Measurements from ENCODE around the gene EGFL7.
A peak's percentile ranks its signal among the peaks of the same experiment; 100 is the strongest.

The EGFL7 gene

DNA sequence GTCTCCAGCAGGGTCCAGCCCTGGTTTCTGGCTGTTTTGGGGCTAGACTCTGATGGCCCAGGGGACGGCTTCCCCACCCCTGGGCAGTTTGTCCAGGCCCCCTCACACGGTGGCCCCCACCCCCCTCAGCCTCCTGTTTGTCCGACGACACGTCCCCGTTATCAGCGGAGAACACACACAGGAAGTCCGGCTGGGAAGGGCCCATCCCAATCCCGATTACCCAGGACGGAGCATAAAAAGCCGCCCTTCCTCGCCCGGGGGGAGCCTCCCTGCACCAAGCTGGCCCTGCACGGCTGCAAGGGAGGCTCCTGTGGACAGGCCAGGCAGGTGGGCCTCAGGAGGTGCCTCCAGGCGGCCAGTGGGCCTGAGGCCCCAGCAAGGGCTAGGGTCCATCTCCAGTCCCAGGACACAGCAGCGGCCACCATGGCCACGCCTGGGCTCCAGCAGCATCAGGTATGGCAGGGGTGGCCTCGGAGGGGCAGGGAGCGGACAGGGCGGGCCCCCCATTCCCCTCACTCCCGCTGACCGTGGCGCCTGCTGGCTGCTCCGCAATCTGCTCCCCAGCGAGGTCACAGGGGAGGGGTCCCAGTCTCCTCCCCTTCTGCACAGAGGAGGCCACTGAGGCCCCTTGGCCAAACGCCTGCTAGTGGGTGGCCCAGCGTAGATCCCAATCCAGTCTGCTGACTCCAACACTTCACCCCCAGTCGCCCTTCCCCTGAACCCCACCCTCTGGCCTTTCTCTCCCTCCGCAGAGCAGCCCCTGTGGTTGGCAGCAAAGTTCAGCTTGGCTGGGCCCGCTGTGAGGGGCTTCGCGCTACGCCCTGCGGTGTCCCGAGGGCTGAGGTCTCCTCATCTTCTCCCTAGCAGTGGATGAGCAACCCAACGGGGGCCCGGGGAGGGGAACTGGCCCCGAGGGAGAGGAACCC is at the start of gene EGFL7:
Gene EGFL7 (plus strand): TSS at position 261 of the 926 bp plus-strand sequence. CDS start 5,367 bp downstream, outside the sequence.
- DNase-seq = no peak

- no peak for DNase-seq
Measured at GRCh38 chr9:136613824-136614371, 48.8 kb upstream of the EGFL7 start.

DNA sequence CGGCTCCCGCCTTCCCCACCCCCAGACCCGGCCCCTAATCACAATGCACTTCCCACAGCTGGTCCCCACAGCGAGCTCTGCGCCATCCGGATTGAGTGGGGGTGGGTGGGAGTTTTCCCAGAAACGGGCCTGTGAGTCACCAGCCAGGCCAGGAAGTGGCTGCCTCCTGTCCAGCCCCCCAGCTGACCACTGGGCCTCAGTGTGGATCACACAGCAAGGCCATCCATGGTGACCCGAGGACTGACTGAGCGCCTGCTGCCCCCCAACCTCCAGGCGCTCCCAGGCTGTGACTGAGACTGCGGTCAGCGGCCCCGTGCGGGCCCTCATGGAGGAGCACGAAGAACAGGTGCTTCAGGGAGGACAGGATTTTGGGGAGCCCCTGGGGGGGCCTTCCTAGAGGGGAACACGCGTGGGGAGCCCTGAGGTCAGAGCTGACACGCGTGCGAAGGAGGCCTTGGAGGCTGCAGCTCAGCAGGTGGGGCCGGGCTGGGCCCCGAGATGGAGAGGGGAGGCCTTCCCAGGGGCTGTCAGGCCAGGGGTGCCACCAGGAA is 48.3 kb upstream of the EGFL7 start:
- no peak for DNase-seq

DNA sequence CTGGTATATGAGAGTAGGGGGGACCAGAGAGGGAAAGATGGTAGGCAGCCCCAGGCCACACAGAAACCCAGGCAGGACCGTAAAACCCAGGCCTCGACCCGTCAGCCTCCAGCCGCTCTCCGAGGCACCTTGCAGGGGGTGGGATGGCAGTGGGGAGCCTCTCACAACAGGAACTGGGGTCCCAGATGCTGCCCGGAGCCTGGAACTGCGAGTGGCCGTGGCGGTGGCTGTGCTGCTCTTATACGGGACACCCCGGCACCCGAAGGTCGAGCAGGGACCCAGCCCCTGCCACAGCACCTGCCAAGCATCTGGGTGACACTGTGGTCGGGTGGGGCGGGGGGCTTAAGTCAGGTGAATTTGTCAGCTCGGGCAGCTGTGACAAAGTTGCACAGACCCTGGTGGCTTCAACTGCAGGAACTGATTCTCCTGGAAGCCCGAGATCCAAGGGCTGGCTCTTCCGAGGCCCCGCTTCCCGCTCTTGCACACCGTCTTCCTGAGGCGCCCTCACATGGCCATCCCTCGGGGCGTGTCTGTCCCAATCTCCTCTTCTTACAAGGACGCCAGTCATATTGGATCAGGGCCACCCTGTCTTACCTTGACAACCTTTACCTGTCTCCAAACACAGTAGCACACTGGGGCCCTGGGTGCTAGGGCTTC is 47.6 kb upstream of the EGFL7 start:
- no peak for DNase-seq

DNA sequence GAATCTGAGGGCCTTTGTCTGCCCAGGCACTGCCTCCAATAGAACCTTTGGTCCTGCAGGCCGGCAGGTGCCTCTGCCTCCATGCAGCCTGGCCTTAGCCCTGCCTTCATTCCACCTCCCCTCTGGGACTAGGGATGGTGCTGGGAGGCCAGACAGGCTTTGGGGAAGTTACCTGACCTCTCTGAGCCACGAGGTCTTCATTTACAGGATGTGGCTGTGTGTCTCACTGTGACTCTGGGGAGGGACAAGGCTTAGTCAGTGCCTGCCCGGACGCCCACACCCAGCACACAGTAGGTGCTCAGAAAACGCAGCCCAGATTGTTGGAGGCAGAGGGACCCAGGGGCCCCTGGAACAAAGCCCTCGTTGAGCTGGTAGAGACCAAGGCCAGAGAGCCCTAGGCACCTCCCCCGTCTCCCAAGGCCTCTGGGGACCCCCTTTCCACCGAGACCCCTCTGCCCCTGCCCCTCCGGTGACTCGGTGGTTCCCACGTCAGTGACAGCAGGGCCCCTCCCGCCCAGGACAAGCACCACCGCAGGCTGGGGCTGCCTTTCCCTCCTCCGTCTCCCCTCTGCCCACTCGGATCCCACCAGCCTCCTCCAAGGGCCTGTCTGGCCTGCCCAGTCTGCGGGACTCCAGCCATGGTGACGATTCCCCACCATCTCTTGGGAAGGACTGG is 46.9 kb upstream of the EGFL7 start:
- DNase-seq = no peak

- no peak for DNase-seq
Measured at GRCh38 chr9:136616307-136616635, 46.4 kb upstream of the EGFL7 start.

DNA sequence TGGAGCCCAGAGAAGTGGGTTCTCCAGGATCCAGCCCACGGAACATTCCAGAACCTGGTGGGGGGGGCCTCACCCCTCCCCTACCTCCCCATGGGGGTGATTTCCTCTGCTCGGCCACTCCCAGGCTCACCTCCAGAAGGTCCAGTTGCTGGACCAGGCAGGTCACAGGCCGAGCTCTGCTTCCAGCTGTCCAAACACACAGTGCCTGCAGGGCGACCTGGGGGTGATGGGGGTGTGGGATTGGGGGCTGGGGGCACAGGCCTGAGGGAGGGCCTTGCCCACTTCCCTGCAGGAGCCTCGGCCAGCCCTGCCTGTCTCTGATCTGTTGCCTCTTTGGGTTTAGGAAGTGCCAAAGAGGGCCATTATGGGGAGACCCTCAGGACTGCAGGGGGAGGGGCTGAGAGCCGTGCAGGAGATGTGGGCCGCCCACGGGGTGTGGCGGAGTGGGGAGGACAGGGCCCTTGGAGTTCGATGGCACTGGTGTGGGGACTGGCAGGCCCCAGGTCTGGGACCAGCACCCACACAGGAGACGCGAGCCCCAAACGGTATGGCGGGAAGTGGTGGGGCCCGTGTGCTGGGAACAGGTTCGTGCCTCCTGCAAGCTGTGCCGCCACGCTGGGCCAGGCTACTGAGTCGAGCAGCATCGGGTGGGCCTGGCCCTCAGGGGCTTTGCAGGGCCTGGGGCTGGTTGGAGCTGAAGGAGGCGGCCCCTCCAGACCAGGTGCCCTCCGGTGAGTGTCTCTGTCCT is 45.6 kb upstream of the EGFL7 start:
- no peak for DNase-seq

DNA sequence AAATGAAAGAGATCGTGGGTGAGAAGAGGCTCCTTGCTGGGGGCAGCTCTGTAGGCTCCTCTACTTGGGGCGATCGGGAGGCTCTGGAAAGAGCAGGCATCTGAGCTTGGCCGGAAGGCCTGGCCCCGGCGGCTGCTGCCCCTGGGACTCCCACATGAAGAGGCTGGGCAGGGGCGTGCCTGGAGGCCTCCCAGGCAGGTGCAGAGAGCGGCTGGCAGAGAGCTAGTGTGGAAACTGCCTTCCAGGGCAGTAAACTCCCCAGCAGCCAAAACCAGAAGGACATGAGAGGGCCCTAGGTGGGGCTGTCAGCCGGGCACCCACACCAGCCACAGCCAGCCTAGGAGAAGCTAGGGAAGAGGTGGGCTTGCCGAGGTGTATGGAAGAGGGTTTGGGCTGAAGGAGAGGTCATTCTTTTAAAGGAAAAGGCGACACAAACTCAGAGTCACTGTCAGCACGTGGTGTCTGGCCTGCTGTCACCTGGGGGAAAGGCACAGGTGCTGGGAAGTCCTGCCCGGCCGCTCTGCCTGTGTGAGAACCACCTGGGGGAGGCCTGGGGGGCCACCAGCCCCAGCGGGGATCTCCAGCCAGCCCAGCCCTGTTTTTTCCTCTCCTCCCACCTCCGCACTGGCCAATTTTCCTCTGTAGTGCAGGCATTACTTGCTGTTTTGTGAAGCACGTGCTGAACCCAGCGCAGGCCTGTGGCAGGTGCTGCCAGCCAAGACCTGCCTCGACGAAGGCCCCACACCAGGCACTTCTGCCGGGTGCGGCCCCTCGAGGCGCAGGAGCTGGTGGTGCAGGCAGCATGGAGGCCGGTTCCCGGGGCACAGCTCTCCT is 44.8 kb upstream of the EGFL7 start:
- no peak for DNase-seq

- peak in 1 of 56 donors; percentile 24 for DNase-seq
Measured at GRCh38 chr9:136618580-136619547, 43.9 kb upstream of the EGFL7 start.

DNA sequence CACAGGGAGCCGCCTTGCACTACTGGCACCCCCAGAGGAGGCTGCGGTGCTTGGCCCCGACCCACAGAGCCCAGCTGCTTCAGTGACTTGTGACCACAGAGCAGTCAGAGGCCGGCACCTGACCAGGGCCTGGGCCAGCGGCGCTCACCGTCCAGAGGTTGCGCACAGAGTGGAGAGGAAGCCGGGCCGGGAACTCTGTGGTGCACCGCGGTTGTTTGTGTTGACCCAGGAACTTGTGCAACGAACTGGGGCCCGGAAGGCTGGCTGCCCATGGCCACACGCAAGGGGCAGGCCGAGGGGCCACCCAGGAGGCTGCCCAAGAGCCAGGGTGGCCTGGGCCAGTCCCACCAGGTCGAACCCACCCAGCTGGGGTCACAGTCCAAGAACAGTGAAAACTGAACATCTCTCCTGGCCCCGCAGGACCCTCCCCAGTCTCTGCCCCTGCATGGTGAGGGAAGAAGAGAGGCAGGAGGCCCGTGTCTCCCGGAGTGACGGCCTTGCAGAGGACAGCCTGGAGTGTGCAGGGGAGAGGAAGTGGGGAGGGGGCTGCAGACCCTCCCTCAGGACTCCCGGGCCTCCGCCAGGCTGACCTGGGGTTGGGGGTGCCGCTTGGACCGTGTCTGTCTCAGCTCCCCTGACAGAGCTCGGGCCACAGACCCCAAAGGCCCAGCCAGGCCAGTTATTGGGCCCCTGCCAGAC is 42.8 kb upstream of the EGFL7 start:
- peak in 19 of 56 donors; percentile 9 to 56 (median 37) for DNase-seq

DNA sequence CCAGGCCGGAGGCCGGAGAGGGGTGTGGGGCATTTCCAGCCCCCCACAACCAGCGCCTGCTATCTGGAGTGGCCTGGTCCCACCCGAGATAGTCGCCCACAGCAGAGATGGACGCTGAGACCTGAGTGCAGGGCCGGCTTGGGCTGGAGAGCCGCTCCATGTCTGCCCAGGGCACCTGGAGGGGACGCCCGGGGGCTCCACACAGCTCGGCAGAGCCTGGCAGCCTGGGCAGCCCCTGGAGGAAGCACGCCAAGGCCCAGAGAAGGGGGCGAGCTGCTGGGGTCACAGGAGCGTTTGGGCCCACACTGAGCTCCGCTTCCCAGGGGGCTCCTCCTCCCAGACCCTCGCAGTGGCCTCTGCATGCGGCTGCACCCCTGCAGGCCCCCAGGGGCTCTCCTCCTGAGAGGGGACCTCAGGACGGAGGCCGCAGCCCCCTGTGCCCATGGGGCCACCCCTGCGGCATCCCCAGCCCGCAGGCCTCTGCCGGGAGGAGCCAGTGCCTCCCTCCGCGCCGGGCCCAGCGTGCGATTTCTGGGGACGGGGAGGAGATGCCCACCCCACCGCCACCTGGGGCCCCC is 42.2 kb upstream of the EGFL7 start:
- no peak for DNase-seq

DNA sequence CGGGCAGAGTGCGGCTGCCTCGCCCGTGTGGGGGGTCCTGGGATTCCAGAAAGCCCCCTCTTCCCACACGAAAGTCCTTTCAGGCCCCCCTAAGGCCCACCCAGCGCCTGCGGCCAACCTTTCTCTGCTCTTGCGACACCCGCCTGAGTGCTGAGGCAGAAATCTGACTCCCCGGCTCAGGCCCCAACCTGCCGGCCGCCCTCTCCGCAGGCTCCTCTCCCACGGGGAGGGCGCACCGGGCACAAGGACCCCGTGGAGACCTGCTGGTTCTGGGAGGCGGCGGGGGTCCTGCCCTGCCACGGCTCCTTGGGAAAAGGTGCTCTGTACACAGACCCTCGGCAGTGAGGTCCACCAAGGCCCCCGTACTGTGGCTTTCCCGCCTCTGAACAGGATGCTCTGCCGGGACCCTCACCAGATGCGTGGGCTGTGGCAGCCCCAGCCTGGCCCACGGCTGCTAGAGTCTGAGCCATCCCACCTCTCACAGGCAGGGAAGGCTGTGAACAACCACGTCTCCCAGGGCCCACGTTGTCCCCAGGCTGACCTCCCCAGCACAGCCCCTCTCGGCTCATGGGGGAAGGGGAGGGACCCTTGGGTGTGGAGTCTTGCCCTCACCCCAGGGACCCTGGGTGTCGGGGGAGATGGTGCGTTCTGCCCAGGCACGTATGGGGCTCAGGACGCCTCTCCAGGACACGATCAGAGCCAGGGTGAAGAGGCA is 41.5 kb upstream of the EGFL7 start:
- DNase-seq = no peak

DNA sequence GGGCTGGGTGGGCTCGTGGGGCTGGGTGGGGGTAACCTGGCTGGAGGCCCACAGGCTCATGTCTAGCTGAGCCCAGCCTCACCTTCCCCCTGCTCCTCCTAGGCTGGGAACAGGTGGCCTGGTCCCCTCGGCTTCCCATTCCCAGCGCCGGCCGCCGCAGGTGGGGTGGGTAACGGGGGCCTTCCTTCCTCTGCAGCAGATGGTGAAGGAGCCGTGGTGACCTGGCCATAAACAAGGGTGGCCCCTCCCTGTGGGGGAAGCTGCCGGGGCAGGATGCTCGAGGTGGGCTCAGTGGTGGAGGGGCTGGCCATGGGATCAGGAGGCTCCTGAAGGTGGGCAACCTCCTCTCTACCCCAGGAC is 41.0 kb upstream of the EGFL7 start:
- no peak for DNase-seq

- no peak for DNase-seq
Measured at GRCh38 chr9:136622538-136622948, 40.2 kb upstream of the EGFL7 start.

- no peak for DNase-seq
Measured at GRCh38 chr9:136623016-136623841, 39.5 kb upstream of the EGFL7 start.

DNA sequence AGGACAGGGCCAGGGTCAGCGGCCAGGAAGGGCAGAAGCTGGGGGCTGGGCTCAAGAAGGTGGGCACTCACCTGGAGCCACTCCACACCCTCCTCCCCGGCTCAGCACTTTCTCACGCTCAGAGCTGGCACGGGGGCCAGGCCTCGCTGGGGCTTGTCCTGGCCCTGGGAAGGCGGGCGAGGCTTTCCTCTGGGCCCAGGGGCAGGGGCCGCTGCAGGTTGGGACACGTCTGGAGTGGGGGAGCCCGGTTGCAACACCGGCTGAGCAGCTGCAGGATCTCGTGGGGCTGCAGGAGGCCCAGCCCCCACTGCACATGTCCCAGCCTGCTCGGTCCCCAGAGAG is 38.9 kb upstream of the EGFL7 start:
- DNase-seq = no peak

All from amygdala (tissue), 56 donors.